Psoas muscle (tissue), 8 donors: ENCODE data around the gene SBF2. TPM values are rescaled to one million over a fixed set of nuclear protein-coding genes. Genes with fewer than 3 reads are reported as not detected.

Source experiments
- ATAC-seq, 4 donors: fragments of 200-7000 bp; cut with Tn5 transposase; one replicate each; pipeline ENCODE4 v1.9.1; 2020; ENCODE audit warnings: moderate library complexity in 3 of 4, mild to moderate bottlenecking in 2 of 4
- DNase-seq, 2 donors: peaks; one replicate each; pipeline ENCODE4 v3.0.0-alpha.2; 2020
- H3K27ac ChIP-seq: fragments of 200-600 bp; one replicate; pipeline ENCODE4 v1.8.0; 2022
- H3K27me3 ChIP-seq, 3 donors: fragments of 200-600 bp in 1 of 3; one replicate each; pipeline versions ENCODE4 v1.6.1 to v1.8.0; 2013 to 2022; ENCODE audit warnings: low read length in 2 of 3, mild to moderate bottlenecking in 2 of 3, moderate library complexity in 1 of 3; ENCODE audit not compliant: insufficient read depth in 3 of 3
- H3K36me3 ChIP-seq, 2 donors: fragments of 200-600 bp in 1 of 2; one replicate each; pipeline versions ENCODE4 v1.6.1 to v1.8.0; 2013 to 2022; ENCODE audit warnings: low read depth in 1 of 2, mild to moderate bottlenecking in 1 of 2, moderate library complexity in 1 of 2; ENCODE audit not compliant: insufficient read depth in 1 of 2
- H3K4me1 ChIP-seq: fragments of 200-600 bp; one replicate; pipeline ENCODE4 v1.8.0; 2022
- H3K4me3 ChIP-seq: fragments of 200-600 bp; one replicate; pipeline ENCODE4 v1.8.0; 2022; ENCODE audit warnings: mild to moderate bottlenecking
- H3K9me3 ChIP-seq: fragments of 200-600 bp; one replicate; pipeline ENCODE4 v1.8.0; 2022
- CTCF ChIP-seq: fragments of 200-600 bp; IDR thresholded peaks from one replicate; pipeline ENCODE4 v1.8.0; 2022; ENCODE audit warnings: antibody characterized with exemption
- WGBS, 3 donors: extraction: QIAGEN DNeasy Blood & Tissue Kit; methylation state at CpG; one replicate each; pipeline versions ENCODE4 v1.1.6 to v1.1.7; 2013; 5-methylcytosine and 5-hydroxymethylcytosine counted together
- intact Hi-C, 2 donors: fragments of 100-400 bp; cut with DNase I; formaldehyde crosslinking; loops; one replicate each; pipeline versions ENCODE4 v1.11.0 to v1.14.2; 2022
- polyA plus RNA-seq, 3 donors: library from polyadenylated mRNA; stranded (reverse); fragments of 200-250 nt; gene quantifications; one replicate each; pipeline ENCODE4 v1.2.3, GENCODE V29; 2013
- total RNA-seq, 4 donors: library from RNA; stranded (reverse); fragmentation: NEBNext Ultra II Directional in 2 of 4; extraction: Animal tissue kit (Norgen Biotek cat#: 25700) in 2 of 4; gene quantifications; one replicate each; pipeline versions ENCODE4 v1.2.1 to v1.2.4, GENCODE V29; 2021 to 2023
- donor health status: healthy with polysubstance abuse.
- donor health status: DM: no; HTN: no; CAD: no; lungs with moderate emphysema.
- donor health status: Bipolar disorder and iron deficiency.
- donor health status: healthy.
- donor health status: DM: yes; HTN: yes; CAD: no.
- donor health status: DM: no; HTN: no; CAD: no.
- donor health status: DM: no; HTN: no; CAD: no.
- donor health status: DM: yes; HTN: yes; CAD: no.

Gene SBF2
- total and polyA plus RNA-seq, 7 donors, result 3.3 to 12.6 (median 10.6) TPM

- no peaks in the 10 kb centered on the region for H3K27me3 ChIP-seq
- intact Hi-C loops, result loop anchor here (5.0 to 10.0 kb wide), 2 partner anchors 215 to 573 kb away; no protein-coding TSS in a partner anchor
- no peak for DNase-seq
- no peaks in the 10 kb centered on the region for H3K9me3 ChIP-seq
- TF ChIP-seq CTCF, result no peak
- 62 to 73% (median 64%) methylated on average over 2 of the region's 2 CpGs for WGBS, 3 donors
- ATAC-seq, result no peak
- H3K4me3 ChIP-seq, result no peak overlapping the region
- peaks cover 21% of the 10 kb centered on the region for H3K4me1 ChIP-seq
- H3K27ac ChIP-seq, result no peak overlapping the region
- H3K36me3 ChIP-seq, result no peaks in the 10 kb centered on the region
These were observed 35.9 kb upstream of the SBF2 start for GRCh38 chr11:10329935-10330334.

GRCh38 chr11:10329356-10329755, 35.3 kb upstream of the SBF2 start:
- peaks cover 21% of the 10 kb centered on the region for H3K4me1 ChIP-seq

GRCh38 chr11:10328314-10329098, 34.5 kb upstream of the SBF2 start:
- no peak for TF ChIP-seq CTCF
- H3K9me3 ChIP-seq, result no peaks in the 10 kb centered on the region
- peaks cover 21% of the 10 kb centered on the region for H3K4me1 ChIP-seq
- no peaks in the 10 kb centered on the region for H3K27me3 ChIP-seq
- no peak overlapping the region for H3K4me3 ChIP-seq
- DNase-seq (no peak), ATAC-seq (peak; percentile 29 to 58 (median 56))
- no peaks in the 10 kb centered on the region for H3K36me3 ChIP-seq
- 38 to 55% (median 48%) methylated on average over 3 of the region's 3 CpGs for WGBS, 3 donors
- no peak overlapping the region for H3K27ac ChIP-seq
- intact Hi-C loops, result loop anchor here (5.0 to 10.0 kb wide), 2 partner anchors 214 to 571 kb away; no protein-coding TSS in a partner anchor

More at GRCh38 chr11:10329356-10329755, 35.3 kb upstream of the SBF2 start:
- no peak for DNase-seq
- no peaks in the 10 kb centered on the region for H3K27me3 ChIP-seq
- no peak for TF ChIP-seq CTCF
- no peak overlapping the region for H3K27ac ChIP-seq
- H3K36me3 ChIP-seq, result no peaks in the 10 kb centered on the region
- no peak for ATAC-seq
- WGBS, 3 donors, result 91 to 100% (median 100%) methylated on average over 2 of the region's 2 CpGs
- H3K9me3 ChIP-seq, result no peaks in the 10 kb centered on the region
- intact Hi-C loops, result loop anchor here (5.0 to 10.0 kb wide), 2 partner anchors 215 to 572 kb away; no protein-coding TSS in a partner anchor
- no peak overlapping the region for H3K4me3 ChIP-seq

GRCh38 chr11:10327254-10327653, 33.2 kb upstream of the SBF2 start:
- no peak for DNase-seq
- peak in 2 of 4 donors; percentile 22 to 27 for ATAC-seq
- H3K36me3 ChIP-seq, result no peaks in the 10 kb centered on the region
- no peak overlapping the region for H3K27ac ChIP-seq
- intact Hi-C loops, result loop anchor here (5.0 to 10.0 kb wide), 2 partner anchors 212 to 570 kb away; no protein-coding TSS in a partner anchor
- H3K4me1 ChIP-seq, result peaks cover 27% of the 10 kb centered on the region
- H3K9me3 ChIP-seq, result no peaks in the 10 kb centered on the region
- H3K4me3 ChIP-seq, result no peak overlapping the region
- no peaks in the 10 kb centered on the region for H3K27me3 ChIP-seq
- no peak for TF ChIP-seq CTCF
